GM19452 (cell line): Measurements from ENCODE around the gene RCBTB1.
"Not testable (repeated sequence)": the region's sequence is repeated elsewhere in the genome, so short reads cannot be mapped to it uniquely, and the experiment has no call there.

ENCODE experiments used
- ATAC-seq: cut with Tn5 transposase; IDR thresholded peaks from one replicate; pipeline ENCODE4 v1.9.1; 2021; ENCODE audit not compliant: unreplicated experiment

RCBTB1 gene

DNA sequence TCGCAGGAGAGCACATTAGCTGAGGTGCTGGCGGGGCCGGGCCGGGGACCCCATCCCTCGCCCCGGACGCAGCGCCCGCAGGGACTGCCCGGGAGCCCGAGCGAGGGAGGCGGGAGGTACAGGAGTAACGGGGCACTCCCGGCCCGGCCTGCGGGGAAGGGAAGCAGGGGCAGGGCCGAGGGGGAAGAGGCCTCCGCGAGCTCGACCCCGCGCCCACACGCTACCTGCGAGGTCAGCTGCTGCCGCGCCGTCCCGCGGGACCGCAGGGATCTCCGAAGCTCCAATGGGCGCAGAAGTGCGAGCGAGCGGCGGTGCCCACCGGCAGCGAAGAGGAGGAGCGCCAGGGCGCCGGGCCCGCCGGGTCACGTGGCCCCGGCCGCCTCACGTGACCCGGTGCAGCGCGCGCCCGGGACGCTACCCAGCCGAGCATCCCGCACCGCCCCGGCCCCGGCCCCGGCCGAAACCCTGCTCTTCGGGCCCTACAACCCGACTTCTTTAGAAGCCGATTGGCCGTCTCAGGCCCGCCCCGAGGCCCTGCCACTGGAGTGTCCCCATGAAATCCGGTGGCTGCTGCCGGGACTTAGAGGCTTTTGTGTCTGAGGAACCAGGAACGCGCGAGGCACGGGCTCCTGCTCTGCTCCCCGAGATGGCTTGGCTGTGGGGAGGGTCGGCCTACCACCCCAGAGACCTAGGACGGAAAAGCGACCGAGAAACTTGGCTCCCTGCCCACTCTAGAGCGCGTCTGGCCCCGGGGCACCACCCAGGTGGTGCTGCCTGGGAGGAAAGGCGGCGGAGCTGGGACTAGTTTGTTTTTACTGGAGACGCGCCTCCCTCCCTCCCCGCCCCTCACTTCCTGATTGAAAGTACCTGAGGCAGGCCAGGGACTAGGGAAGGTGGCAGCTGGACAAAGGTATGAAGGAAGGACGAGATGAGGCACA, at the start of gene RCBTB1:
Gene RCBTB1 (minus strand): TSS at position 339 of the 938 bp plus-strand sequence. CDS start 18,279 bp downstream, outside the sequence.
- ATAC-seq = peak; percentile 89

DNA sequence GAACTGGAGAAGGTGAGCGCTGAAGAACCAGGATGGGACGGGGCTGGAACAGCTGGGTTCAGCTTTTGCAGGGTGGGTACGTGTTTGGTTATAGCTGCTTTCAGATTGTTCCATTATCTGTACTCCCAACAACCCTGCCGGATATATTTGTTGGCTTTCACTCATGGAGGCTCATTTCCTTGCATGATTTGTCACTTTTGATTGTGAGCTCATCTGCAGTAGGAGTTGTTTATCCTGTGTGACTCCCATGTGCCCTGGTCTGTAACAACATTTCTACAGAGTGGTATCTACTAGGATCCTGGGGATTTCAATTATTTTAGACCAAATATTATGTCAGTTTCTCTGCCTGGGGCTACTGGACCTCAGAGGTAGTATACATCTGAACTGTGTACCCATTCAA, 48.4 kb upstream of the RCBTB1 start:
- ATAC-seq = no peak

DNA sequence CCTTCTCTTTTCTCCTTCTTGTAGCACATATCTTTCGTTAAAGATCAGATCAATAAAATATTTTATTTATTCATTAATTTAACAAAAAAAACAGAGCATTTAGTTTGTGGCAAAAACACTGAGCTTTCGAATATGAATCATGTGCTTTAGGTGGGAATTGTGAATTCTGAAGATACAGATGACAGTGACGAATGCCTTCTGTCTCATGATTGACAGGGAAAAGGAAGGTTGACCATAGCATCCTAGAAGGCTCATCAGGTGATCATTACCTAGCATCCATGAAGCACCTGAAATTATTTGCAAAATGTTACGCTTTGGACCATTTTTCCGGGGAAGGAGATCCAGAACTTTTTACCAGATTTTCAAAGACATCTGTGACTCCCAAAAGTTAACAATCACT, 46.8 kb upstream of the RCBTB1 start:
- ATAC-seq = no peak

- ATAC-seq = no peak
Observed at GRCh38 chr13:49630580-49630979, 45.2 kb upstream of the RCBTB1 start.

DNA sequence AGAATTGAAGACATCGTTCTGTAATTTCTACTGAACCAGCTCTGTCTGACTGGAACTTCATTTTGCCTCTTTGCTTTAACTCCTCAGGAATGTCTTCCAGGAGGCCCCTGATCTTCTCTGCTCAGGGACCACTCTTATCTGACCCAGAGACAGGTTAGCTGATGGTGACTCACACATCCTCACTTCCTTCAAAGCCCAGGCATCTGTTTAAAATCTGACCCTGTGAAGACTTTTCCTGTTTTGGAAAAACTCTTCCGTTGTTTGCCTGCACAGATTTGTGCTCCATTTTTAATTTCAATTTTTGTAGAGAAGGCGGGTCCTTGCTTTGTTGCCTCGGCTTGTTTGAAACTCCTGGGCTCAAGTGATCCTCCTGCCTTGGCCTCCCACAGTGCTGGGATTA, 44.6 kb upstream of the RCBTB1 start:
- no peak for ATAC-seq

DNA sequence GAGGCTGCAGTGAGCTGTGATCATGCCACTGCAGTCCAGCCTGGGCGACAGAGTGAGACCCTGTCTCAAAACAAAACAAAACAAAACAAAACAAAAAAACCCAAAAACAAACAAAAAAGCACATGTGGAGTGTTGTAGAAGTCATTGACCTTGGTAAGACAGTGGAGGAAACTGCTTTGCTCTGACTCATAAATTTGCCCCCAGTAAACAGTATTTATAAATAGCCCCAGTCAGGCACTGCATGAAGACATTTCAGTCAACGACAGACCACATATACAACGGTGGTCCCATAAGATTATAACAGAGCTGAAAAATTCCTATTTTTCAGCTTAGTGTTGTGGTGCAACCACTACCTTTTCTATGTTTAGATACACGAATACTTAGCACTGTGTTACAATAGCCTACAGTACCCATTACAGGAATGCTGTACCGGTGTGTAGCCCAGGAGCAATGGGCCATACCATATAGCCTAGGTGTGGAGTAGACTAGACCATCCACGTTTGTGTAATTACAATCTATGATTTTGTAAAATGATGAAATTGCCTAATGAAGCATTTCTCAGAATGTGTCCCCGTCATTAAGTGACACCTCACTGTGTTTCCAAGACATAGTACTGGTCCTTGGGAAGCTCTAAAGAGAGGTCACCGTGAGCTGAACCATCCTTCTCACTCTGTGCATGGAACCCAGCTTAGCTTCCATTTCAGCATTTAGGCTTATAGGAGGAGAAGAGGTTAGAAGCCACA, 44.0 kb upstream of the RCBTB1 start:
- no peak for ATAC-seq

- peak; percentile 93 for ATAC-seq
Observed at GRCh38 chr13:49627831-49628652, 42.7 kb upstream of the RCBTB1 start, which contains the start of gene ARL11. Gene ARL11 (plus strand): TSS chr13:49628507. CDS start chr13:49630448, 1,941 bp downstream.

- no peak for ATAC-seq
Observed at GRCh38 chr13:49625392-49626079, 40.2 kb upstream of the RCBTB1 start.

DNA sequence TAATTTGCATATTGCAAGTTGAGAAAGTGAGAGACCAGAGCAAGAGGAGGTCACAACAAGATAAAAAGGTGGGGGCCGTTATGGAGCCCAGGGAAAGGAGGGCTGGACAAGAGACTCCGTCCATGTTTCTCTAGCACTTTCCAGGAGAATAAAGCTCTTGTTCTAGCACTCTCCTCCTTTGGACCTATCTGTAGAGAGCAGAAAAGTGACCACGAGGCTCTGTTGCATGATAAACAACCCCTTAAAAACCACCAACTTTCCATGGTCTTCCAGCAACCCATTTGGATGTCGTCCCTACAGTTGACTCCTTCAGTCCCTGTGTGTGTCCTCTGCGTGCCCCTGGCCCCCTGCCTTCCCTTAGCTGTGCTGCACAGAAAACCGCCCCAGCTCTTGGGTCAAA, 38.9 kb upstream of the RCBTB1 start:
- ATAC-seq = no peak

DNA sequence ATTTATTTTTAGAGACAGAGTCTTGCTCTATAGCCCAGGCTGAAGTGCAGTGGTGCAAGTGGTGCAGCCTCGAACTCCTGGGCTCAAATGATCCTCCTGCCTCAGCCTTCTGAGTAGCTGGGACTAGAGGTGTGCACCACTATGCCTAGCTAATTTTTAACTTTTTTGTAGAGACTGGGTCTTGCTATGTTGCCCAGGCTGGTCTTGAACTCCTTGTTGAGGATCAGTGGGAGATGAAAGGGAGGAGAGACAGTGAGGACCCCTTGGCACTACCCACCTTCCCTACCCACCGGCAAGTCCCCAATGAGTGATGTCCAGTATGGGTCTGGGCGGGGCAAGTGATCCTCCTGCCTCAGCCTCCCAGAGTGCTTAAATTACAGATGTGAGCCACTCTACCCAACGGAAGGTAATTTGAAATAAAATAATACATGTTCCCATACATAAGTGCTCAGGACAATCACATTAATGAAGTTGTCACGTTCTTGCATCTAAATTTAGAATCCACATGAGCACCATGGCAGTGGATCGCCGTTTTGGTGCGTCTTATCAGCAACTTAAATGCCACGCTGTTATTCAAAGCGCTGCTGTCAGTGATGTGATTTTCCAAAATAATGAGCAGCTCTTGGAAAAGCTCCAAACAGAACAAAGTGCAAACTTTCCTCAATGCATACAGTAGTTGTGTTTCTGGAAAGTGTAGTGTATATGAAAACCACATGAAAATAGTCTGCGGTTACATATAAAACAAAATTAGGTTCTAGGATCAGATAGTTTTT, 37.0 kb upstream of the RCBTB1 start:
- ATAC-seq = no peak

DNA sequence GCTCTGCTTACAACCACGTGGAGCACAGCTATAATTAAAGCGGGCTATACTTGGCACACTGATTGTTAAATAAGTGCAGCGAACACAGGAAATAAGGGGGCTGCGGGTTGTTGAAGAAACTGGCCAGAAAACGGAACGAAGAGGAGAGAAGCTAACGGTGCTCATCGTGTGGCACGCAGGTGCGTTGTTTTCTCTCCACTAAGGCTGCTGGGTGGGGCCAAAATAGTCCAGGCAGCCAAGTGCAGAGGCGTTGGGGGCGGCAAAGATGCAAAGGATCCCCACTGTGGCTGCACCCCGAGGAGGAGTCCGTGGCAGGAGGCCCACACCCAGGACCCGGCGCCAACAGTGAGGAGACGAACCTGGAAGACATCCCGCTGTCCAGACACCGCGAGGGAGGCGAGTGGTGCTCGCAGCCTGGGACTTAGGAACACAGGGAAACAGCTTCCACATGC, 34.8 kb upstream of the RCBTB1 start:
- ATAC-seq = no peak

GRCh38 chr13:49616676-49617065, 31.3 kb upstream of the RCBTB1 start:
- no peak for ATAC-seq

DNA sequence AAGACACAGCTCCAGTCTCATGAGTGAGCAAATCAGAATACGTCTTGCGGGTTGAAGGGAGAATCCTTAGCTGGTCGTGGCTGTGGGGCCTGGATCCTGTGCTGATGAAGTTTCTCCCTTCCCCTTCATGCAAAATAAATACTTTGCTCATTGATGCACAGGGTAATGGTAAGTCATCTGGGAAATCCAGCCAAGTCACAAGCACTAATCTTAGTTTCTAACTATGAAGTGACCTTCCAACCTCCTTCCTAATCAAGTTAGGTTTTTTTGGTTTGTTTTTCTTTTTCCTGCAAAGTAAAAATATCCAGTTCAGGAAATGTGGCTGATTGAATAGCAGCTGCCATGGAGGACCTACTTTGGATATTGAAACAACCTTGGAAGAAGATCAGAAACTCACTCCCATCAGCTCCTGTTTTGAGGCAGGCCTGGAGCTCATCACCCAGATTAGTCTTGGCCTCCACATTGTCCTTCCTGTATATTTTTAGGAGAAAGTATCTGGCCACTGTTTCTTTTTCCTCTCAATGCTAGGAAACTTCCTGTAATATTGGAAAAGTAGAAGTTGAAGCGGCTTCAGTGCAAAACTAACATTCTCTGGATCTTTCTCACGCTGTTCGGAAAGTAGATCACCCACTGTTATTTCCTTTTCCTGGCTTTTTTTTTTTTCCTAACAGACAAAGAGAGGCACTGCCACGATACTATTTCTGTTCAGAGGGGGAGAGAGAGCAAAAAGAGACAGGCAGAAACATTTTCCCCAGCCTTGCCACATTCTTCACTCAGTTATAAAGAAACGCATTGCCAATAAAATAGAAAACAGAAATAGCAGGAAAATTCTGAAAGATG, 30.7 kb upstream of the RCBTB1 start:
- ATAC-seq = no peak

- not testable (repeated sequence) for ATAC-seq
Observed at GRCh38 chr13:49612042-49612441, 26.7 kb upstream of the RCBTB1 start.

- no peak for ATAC-seq
Observed at GRCh38 chr13:49610176-49610575, 24.8 kb upstream of the RCBTB1 start.

GRCh38 chr13:49608651-49609331, 23.4 kb upstream of the RCBTB1 start:
- ATAC-seq = no peak

DNA sequence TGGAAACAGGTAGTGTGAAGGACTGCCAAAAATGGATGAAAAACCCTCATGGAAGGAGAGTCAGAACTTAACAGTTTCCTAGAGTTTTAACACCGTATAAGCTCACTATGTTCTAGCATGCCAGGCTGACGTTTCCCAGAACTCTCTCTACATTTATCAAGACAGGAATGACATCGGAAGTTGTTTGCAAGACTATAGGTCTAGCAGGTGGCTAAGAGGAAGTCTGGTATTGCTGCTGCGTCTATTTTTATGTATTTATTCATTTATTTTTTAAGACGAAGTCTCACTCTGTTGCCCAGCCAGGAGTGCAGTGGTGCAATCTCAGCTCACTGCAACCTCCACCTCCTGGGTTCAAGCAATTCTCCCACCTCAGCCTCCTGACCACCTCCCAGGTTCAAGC, 22.4 kb upstream of the RCBTB1 start:
- ATAC-seq = no peak
